T follicular helper cell (primary cell): Measurements from ENCODE around the gene ARHGEF7.

Source experiments
- DNase-seq: peaks from one replicate; pipeline ENCODE4 v3.0.0-alpha.2; 2020; ENCODE audit warnings: low read depth

Gene ARHGEF7

GRCh38 chr13:111278743-111279652 is 163.9 kb downstream of the ARHGEF7 start:
- DNase-seq: no peak

GRCh38 chr13:111280226-111280625 is 165.1 kb downstream of the ARHGEF7 start:
- DNase-seq: no peak

- no peak for DNase-seq
Observed at GRCh38 chr13:111280681-111281585, 165.8 kb downstream of the ARHGEF7 start.

GRCh38 chr13:111281751-111282311 is 166.7 kb downstream of the ARHGEF7 start:
- no peak for DNase-seq

GRCh38 chr13:111282425-111282824 is 167.3 kb downstream of the ARHGEF7 start:
- DNase-seq: no peak

- DNase-seq: no peak
Observed at GRCh38 chr13:111282997-111283396, 167.9 kb downstream of the ARHGEF7 start.

GRCh38 chr13:111283457-111283856 is 168.3 kb downstream of the ARHGEF7 start:
- DNase-seq: no peak

- DNase-seq: no peak
Observed at GRCh38 chr13:111283991-111284390, 168.9 kb downstream of the ARHGEF7 start.

- DNase-seq: no peak
Observed at GRCh38 chr13:111284565-111284964, 169.5 kb downstream of the ARHGEF7 start.

GRCh38 chr13:111286162-111286561 is 171.1 kb downstream of the ARHGEF7 start:
- no peak for DNase-seq

- no peak for DNase-seq
Observed at GRCh38 chr13:111286749-111287148, 171.6 kb downstream of the ARHGEF7 start.

GRCh38 chr13:111287201-111287600 is 172.1 kb downstream of the ARHGEF7 start:
- no peak for DNase-seq

GRCh38 chr13:111288276-111288675 is 173.2 kb downstream of the ARHGEF7 start:
- DNase-seq: no peak

GRCh38 chr13:111289251-111289650 is 174.1 kb downstream of the ARHGEF7 start:
- DNase-seq: no peak

- no peak for DNase-seq
Observed at GRCh38 chr13:111291908-111292307, 176.8 kb downstream of the ARHGEF7 start.

- no peak for DNase-seq
Observed at GRCh38 chr13:111292710-111293485, 177.8 kb downstream of the ARHGEF7 start.

- DNase-seq: no peak
Observed at GRCh38 chr13:111295886-111296285, 180.8 kb downstream of the ARHGEF7 start.

GRCh38 chr13:111296417-111296816 is 181.3 kb downstream of the ARHGEF7 start:
- no peak for DNase-seq

- DNase-seq: no peak
Observed at GRCh38 chr13:111298214-111298975, 183.3 kb downstream of the ARHGEF7 start.

- no peak for DNase-seq
Observed at GRCh38 chr13:111302045-111302726, 187.1 kb downstream of the ARHGEF7 start.
